HEK293 (cell line): ENCODE results near the gene BMP4.

Experiments
- CTCF ChIA-PET: fragments of 350-600 bp; formaldehyde crosslinking; extraction: SDS; loops from one replicate; lab custom pipeline; 2021; ENCODE audit warnings: antibody characterized with exemption; lab: Yijun Ruan, JAX
- POLR2A ChIA-PET: fragments of 300-600 bp; formaldehyde crosslinking; extraction: SDS; loops from one replicate; lab custom pipeline; 2020; ENCODE audit warnings: antibody characterized with exemption, inconsistent platforms; lab: Yijun Ruan, JAX
- H3K27ac ChIP-seq: fragments of 200-500 bp; sonication (Bioruptor generic); 2 replicates; pipeline ENCODE4 v1.5.1; 2014; ENCODE audit warnings: low read depth, low read length, control low read depth, inconsistent platforms; ENCODE audit errors: extremely low read depth
- H3K36me3 ChIP-seq, 2 experiments: fragments of 200-500 bp in 1 of 2; sonication (Bioruptor generic) in 1 of 2; 1 replicate in 1 of 2; 2 replicates in 1 of 2; pipeline ENCODE4 v1.5.1; 2014 to 2017; ENCODE audit warnings: inconsistent platforms in 2 of 2, low read length in 2 of 2; ENCODE audit not compliant: control insufficient read depth in 2 of 2, insufficient read depth in 1 of 2
- H3K4me1 ChIP-seq: fragments of 200-500 bp; sonication (Bioruptor generic); 2 replicates; pipeline ENCODE4 v1.5.1; 2014; ENCODE audit warnings: mild to moderate bottlenecking, low read length, inconsistent platforms; ENCODE audit not compliant: control insufficient read depth, insufficient read depth
- H3K4me3 ChIP-seq: 2 replicates; pipeline ENCODE4 v1.5.1; 2011; ENCODE audit warnings: low read depth, mild to moderate bottlenecking, control low read depth, low read length, moderate library complexity
- H3K9me3 ChIP-seq: fragments of 200-500 bp; sonication (Bioruptor generic); 2 replicates; pipeline ENCODE4 v1.5.1; 2014; ENCODE audit warnings: low read depth, low read length, inconsistent platforms; ENCODE audit not compliant: control insufficient read depth, insufficient read depth
- EGR2 ChIP-seq: fragments of 450-650 bp; formaldehyde crosslinking; IDR thresholded peaks from 2 replicates; pipeline ENCODE4 v1.5.1; 2016; ENCODE audit warnings: low read depth, missing biosample characterization, missing genetic modification characterization
- GLIS2 ChIP-seq: fragments of 450-650 bp; formaldehyde crosslinking; IDR thresholded peaks from 2 replicates; pipeline ENCODE4 v1.5.1; 2016; ENCODE audit warnings: missing biosample characterization, missing genetic modification characterization
- HIC1 ChIP-seq: fragments of 450-650 bp; formaldehyde crosslinking; IDR thresholded peaks from 2 replicates; pipeline ENCODE4 v1.5.1; 2016; ENCODE audit warnings: missing biosample characterization, missing genetic modification characterization
- MZF1 ChIP-seq: fragments of 450-650 bp; formaldehyde crosslinking; IDR thresholded peaks from 2 replicates; pipeline ENCODE4 v1.5.1; 2017; ENCODE audit warnings: missing biosample characterization, missing genetic modification characterization, borderline replicate concordance
- REPIN1 ChIP-seq: fragments of 450-650 bp; formaldehyde crosslinking; IDR thresholded peaks from 2 replicates; pipeline ENCODE4 v1.5.1; 2017; ENCODE audit warnings: missing biosample characterization, missing genetic modification characterization, low read depth
- REST ChIP-seq: fragments of 450-650 bp; formaldehyde crosslinking; IDR thresholded peaks from 2 replicates; pipeline ENCODE4 v1.5.1; 2016; ENCODE audit warnings: missing biosample characterization, missing genetic modification characterization
- SP2 ChIP-seq: fragments of 450-650 bp; formaldehyde crosslinking; IDR thresholded peaks from 2 replicates; pipeline ENCODE4 v1.5.1; 2016; ENCODE audit warnings: missing biosample characterization, missing genetic modification characterization
- ZBTB10 ChIP-seq: fragments of 450-650 bp; formaldehyde crosslinking; IDR thresholded peaks from 2 replicates; pipeline ENCODE4 v1.5.1; 2016; ENCODE audit warnings: missing biosample characterization, missing genetic modification characterization
- ZBTB20 ChIP-seq: fragments of 450-650 bp; formaldehyde crosslinking; IDR thresholded peaks from 2 replicates; pipeline ENCODE4 v1.5.1; 2016; ENCODE audit warnings: missing biosample characterization, missing genetic modification characterization
- ZBTB26 ChIP-seq: fragments of 450-650 bp; formaldehyde crosslinking; optimal IDR thresholded peaks from 2 replicates; pipeline ENCODE3; 2016; ENCODE audit warnings: missing biosample characterization, mild to moderate bottlenecking, missing genetic modification characterization
- ZBTB8A ChIP-seq: fragments of 450-650 bp; formaldehyde crosslinking; IDR thresholded peaks from 2 replicates; pipeline ENCODE4 v1.5.1; 2016; ENCODE audit warnings: missing biosample characterization, missing genetic modification characterization
- ZFHX2 ChIP-seq: fragments of 450-650 bp; formaldehyde crosslinking; conservative IDR thresholded peaks from 2 replicates; pipeline ENCODE4 v1.5.1; 2016; ENCODE audit warnings: missing biosample characterization, missing genetic modification characterization
- ZFP37 ChIP-seq: fragments of 450-650 bp; formaldehyde crosslinking; IDR thresholded peaks from 2 replicates; pipeline ENCODE4 v1.5.1; 2016; ENCODE audit warnings: missing biosample characterization, missing genetic modification characterization
- ZFP69B ChIP-seq: fragments of 450-650 bp; formaldehyde crosslinking; IDR thresholded peaks from 2 replicates; pipeline ENCODE4 v1.5.1; 2016; ENCODE audit warnings: missing biosample characterization, missing genetic modification characterization
- ZIC2 ChIP-seq: fragments of 450-650 bp; formaldehyde crosslinking; IDR thresholded peaks from 2 replicates; pipeline ENCODE4 v1.5.1; 2016; ENCODE audit warnings: missing biosample characterization, missing genetic modification characterization
- ZNF121 ChIP-seq: fragments of 450-650 bp; formaldehyde crosslinking; IDR thresholded peaks from 2 replicates; pipeline ENCODE4 v1.5.1; 2016; ENCODE audit warnings: missing biosample characterization, missing genetic modification characterization
- ZNF311 ChIP-seq: fragments of 450-650 bp; formaldehyde crosslinking; IDR thresholded peaks from 2 replicates; pipeline ENCODE4 v1.5.1; 2017; ENCODE audit warnings: missing biosample characterization, missing genetic modification characterization, borderline replicate concordance
- ZNF585B ChIP-seq: fragments of 450-650 bp; formaldehyde crosslinking; IDR thresholded peaks from 2 replicates; pipeline ENCODE4 v1.5.1; 2016; ENCODE audit warnings: missing biosample characterization, missing genetic modification characterization
- ZNF692 ChIP-seq: fragments of 450-650 bp; formaldehyde crosslinking; IDR thresholded peaks from 2 replicates; pipeline ENCODE4 v1.5.1; 2016; ENCODE audit warnings: missing biosample characterization, missing genetic modification characterization
- ZSCAN16 ChIP-seq: fragments of 450-650 bp; formaldehyde crosslinking; IDR thresholded peaks from 2 replicates; pipeline ENCODE4 v1.5.1; 2016; ENCODE audit warnings: missing biosample characterization, missing genetic modification characterization
- ZXDB ChIP-seq: fragments of 450-650 bp; formaldehyde crosslinking; IDR thresholded peaks from 2 replicates; pipeline ENCODE4 v1.5.1; 2016; ENCODE audit warnings: missing biosample characterization, missing genetic modification characterization

The BMP4 gene

GRCh38 chr14:53954551-53955228 is 1.9 kb downstream of the BMP4 start (continued):
- TF ChIP-seq MZF1 (tag by site-specific recombination) (no peak), REPIN1 (no peak), ZFP37 (tag by site-specific recombination) (no peak)

- Histone ChIP-seq H3K4me3 (peak overlapping the region; percentile 49), H3K9me3 (no peaks in the 10 kb centered on the region), H3K36me3 (peaks cover 0 to 20% of the 10 kb centered on the region in 2 experiments; a peak in 1 of 3 replicates), H3K4me1 (peaks cover 12% of the 10 kb centered on the region; the same call in 1 of the 2 replicates), H3K27ac (peak overlapping the region; percentile 88)
- ChIA-PET POLR2A (interaction anchor here (0.6 to 1.3 kb wide), 11 partner anchors 9 to 570 kb away, joined by 3 to 5 read pairs (median 4); no protein-coding TSS in a partner anchor), CTCF (no interaction called here)
- TF ChIP-seq EGR2 (tag by site-specific recombination) (peak; percentile 44; the same call in 1 of the 2 replicates), ZBTB10 (tag by site-specific recombination) (0 out of 2 replicates have a peak, but pooled peaks have one; percentile 34), ZIC2 (tag by site-specific recombination) (peak; percentile 8; the same call in 1 of the 2 replicates), GLIS2 (tag by site-specific recombination) (peak; percentile 29; the same call in 1 of the 2 replicates), ZNF121 (tag by site-specific recombination) (0 out of 2 replicates have a peak, but pooled peaks have one; percentile 39), ZXDB (tag by site-specific recombination) (peak; percentile 25; the same call in 1 of the 2 replicates), ZBTB26 (tag by site-specific recombination) (peak; percentile 73), ZNF692 (tag by site-specific recombination) (peak; percentile 89), ZBTB20 (peak; percentile 28; the same call in 1 of the 2 replicates), ZBTB8A (tag by site-specific recombination) (peak; percentile 59), HIC1 (tag by site-specific recombination) (no peak), ZNF311 (no peak), ZFP69B (tag by site-specific recombination) (peak; percentile 77; the same call in 1 of the 2 replicates), ZNF585B (tag by site-specific recombination) (no peak), ZFHX2 (tag by site-specific recombination) (peak; percentile 65), REST (tag by site-specific recombination) (no peak), SP2 (tag by site-specific recombination) (no peak; the same call in 1 of the 2 replicates), ZSCAN16 (no peak)
Observed at GRCh38 chr14:53953828-53954550, 2.6 kb downstream of the BMP4 start.
